Mammary epithelial cell (primary cell): ENCODE results near the gene RPP30.

ENCODE experiments used
- CTCF ChIP-seq, 2 donors: IDR thresholded peaks in 1 of 2; conservative IDR thresholded peaks in 1 of 2; 2 replicates each; pipeline ENCODE4 v1.5.1; 2011 to 2012; ENCODE audit warnings: inconsistent platforms in 2 of 2, low read length in 2 of 2, mild to moderate bottlenecking in 2 of 2, control low read depth in 1 of 2, low read depth in 1 of 2; ENCODE audit not compliant: insufficient read depth in 1 of 2; ENCODE audit errors: extremely low read depth in 1 of 2
- EZH2 ChIP-seq: IDR thresholded peaks from 2 replicates; pipeline ENCODE4 v1.6.1; 2012; ENCODE audit warnings: low read length, inconsistent platforms, borderline replicate concordance

- TF ChIP-seq CTCF (conservative IDR thresholded peaks at IDR 0.05 in 1 of 2, IDR thresholded peaks at IDR 0.05 in 1 of 2; ENCODE audit: extremely low read depth in 1 of 2, insufficient read depth in 1 of 2, low read depth in 1 of 2, low read length in 2 of 2) = no peak
- TF ChIP-seq EZH2 = no peak
Measured at GRCh38 chr10:90915766-90916075, 43.9 kb downstream of the RPP30 start.
